Spleen (tissue), 11 donors: ENCODE data around the gene DUSP2. TPM values are rescaled to one million over a fixed set of nuclear protein-coding genes. Genes with fewer than 3 reads are reported as not detected.

ENCODE experiments used
- DNase-seq: peaks from one replicate; pipeline ENCODE4 v3.0.0-alpha.2; 2020
- H3K27ac ChIP-seq, 8 donors: fragments of 200-600 bp; sonication (generic) in 7 of 8; 1 replicate in 4 of 8; 2 replicates in 4 of 8; pipeline versions ENCODE4 v1.5.0 to v1.8.0; 2016 to 2021; ENCODE audit warnings: inconsistent platforms in 4 of 8, mild to moderate bottlenecking in 4 of 8, moderate library complexity in 1 of 8
- H3K27me3 ChIP-seq, 7 donors: fragments of 200-600 bp; sonication (generic) in 6 of 7; replicated peaks in 1 of 7; 1 replicate in 4 of 7; 2 replicates in 3 of 7; pipeline versions ENCODE4 v1.5.0 to v1.8.0; 2016 to 2021; ENCODE audit warnings: inconsistent platforms in 3 of 7, mild to moderate bottlenecking in 1 of 7
- H3K36me3 ChIP-seq, 6 donors: fragments of 200-600 bp; sonication (generic) in 5 of 6; 1 replicate in 4 of 6; 2 replicates in 2 of 6; pipeline versions ENCODE4 v1.5.0 to v1.8.0; 2016 to 2021; ENCODE audit warnings: inconsistent platforms in 2 of 6
- H3K4me1 ChIP-seq, 6 donors: fragments of 200-600 bp; sonication (generic) in 5 of 6; 1 replicate in 3 of 6; 2 replicates in 3 of 6; pipeline versions ENCODE4 v1.5.0 to v1.8.0; 2016 to 2021; ENCODE audit warnings: inconsistent platforms in 3 of 6
- H3K4me3 ChIP-seq, 8 donors: fragments of 200-600 bp; sonication (generic) in 7 of 8; 1 replicate in 4 of 8; 2 replicates in 4 of 8; pipeline versions ENCODE4 v1.5.0 to v1.8.0; 2016 to 2021; ENCODE audit warnings: inconsistent platforms in 4 of 8, mild to moderate bottlenecking in 4 of 8, moderate library complexity in 2 of 8
- H3K9me3 ChIP-seq, 8 donors: fragments of 200-600 bp; sonication (generic) in 7 of 8; 1 replicate in 4 of 8; 2 replicates in 4 of 8; pipeline versions ENCODE4 v1.5.0 to v1.8.0; 2016 to 2021; ENCODE audit warnings: inconsistent platforms in 4 of 8
- CTCF ChIP-seq, 11 experiments: fragments of 200-600 bp in 7 of 11; fragments of 450-650 bp in 4 of 11; sonication (generic) in 4 of 11; IDR thresholded peaks in 8 of 11; conservative IDR thresholded peaks in 3 of 11; 1 replicate in 7 of 11; 2 replicates in 4 of 11; pipeline versions ENCODE4 v1.4.0 to v1.8.0; 2016 to 2021; ENCODE audit warnings: antibody characterized with exemption in 11 of 11, inconsistent platforms in 4 of 11, mild to moderate bottlenecking in 1 of 11
- POLR2A ChIP-seq, 3 donors: fragments of 450-650 bp; IDR thresholded peaks; one replicate each; pipeline ENCODE4 v1.5.1; 2017; ENCODE audit warnings: antibody characterized with exemption in 3 of 3, mild to moderate bottlenecking in 1 of 3
- POLR2AphosphoS5 ChIP-seq, 3 donors: sonication (generic); formaldehyde crosslinking; IDR thresholded peaks; one replicate each; pipeline ENCODE4 v1.5.1; 2017; ENCODE audit warnings: antibody characterized with exemption in 3 of 3
- WGBS, 5 donors: extraction: QIAGEN DNeasy Blood & Tissue Kit in 3 of 5; methylation state at CpG; one replicate each; pipeline versions ENCODE4 v1.1.5 to v1.1.7; 2013 to 2018; 5-methylcytosine and 5-hydroxymethylcytosine counted together
- intact Hi-C: fragments of 100-400 bp; cut with DNase I; formaldehyde crosslinking; loops from one replicate; pipeline ENCODE4 v1.15.0; 2023; ENCODE audit warnings: low total_unique reads
- polyA plus RNA-seq, 3 donors: library from polyadenylated mRNA; stranded (reverse); fragments of 200-250 nt; gene quantifications; one replicate each; pipeline ENCODE4 v1.2.1, GENCODE V29; 2013
- total RNA-seq, 7 donors: library from RNA; depleted of rRNA in 3 of 7; stranded (reverse); fragments of >200 nt in 3 of 7; fragmentation: NEBNext Ultra II Directional in 4 of 7; extraction: Animal tissue kit (Norgen Biotek cat#: 25700) in 4 of 7; gene quantifications; one replicate each; pipeline versions ENCODE4 v1.1.0 to v1.2.1, GENCODE V29; 2016 to 2021
- donor health status: healthy with polysubstance abuse.
- donor health status: DM: no; HTN: no; CAD: no; lungs with moderate emphysema.
- donor health status: DM: no; HTN: no; CAD: no.
- donor health status: Bipolar disorder and iron deficiency.
- donor health status: healthy.
- donor health status: DM: no; HTN: no; CAD: no.
- donor health status: DM: yes; HTN: yes; CAD: no.

Gene DUSP2
- total and polyA plus RNA-seq, 10 donors: 24.2 to 88.0 (median 46.3) TPM

GRCh38 chr2:96167407-96168013, 22.3 kb upstream of the DUSP2 start:
- whole genome bisulfite sequencing, 5 donors: 70 to 80% (median 76%) methylated on average over 6 of the region's 6 CpGs
- intact Hi-C loops: no loop called here

GRCh38 chr2:96164459-96165184, 19.4 kb upstream of the DUSP2 start:
- 71 to 80% (median 73%) methylated on average over 11 to 18 of the region's 18 CpGs for WGBS, 5 donors
- intact Hi-C loops: no loop called here
- Histone ChIP-seq H3K4me1 (peaks cover 13 to 57% (median 41%) of the 10 kb centered on the region in 6 donors), H3K4me3 (peak overlapping the region in 3 of 8 donors; percentile 15 to 55 (median 16)), H3K9me3 (peaks cover 0 to 8% (median 1%) of the 10 kb centered on the region in 8 donors), H3K27ac (peak overlapping the region; percentile 69 to 93 (median 84)), H3K27me3 (no peaks in the 10 kb centered on the region), H3K36me3 (no peaks in the 10 kb centered on the region)
- peak in 1 of 3 donors; percentile 13 for TF ChIP-seq POLR2A (IDR thresholded peaks at IDR 0.05)
- TF ChIP-seq CTCF (IDR thresholded peaks at IDR 0.05 in 8 of 11, conservative IDR thresholded peaks at IDR 0.05 in 3 of 11): no peak
- TF ChIP-seq POLR2AphosphoS5 (IDR thresholded peaks at IDR 0.05): peak; percentile 50 to 82 (median 75)
- DNase-seq: peak; percentile 88

More at GRCh38 chr2:96167407-96168013, 22.3 kb upstream of the DUSP2 start:
- no peaks in the 10 kb centered on the region for H3K36me3 ChIP-seq
- H3K27ac ChIP-seq: no peak overlapping the region
- peaks cover 13 to 33% (median 28%) of the 10 kb centered on the region in 6 donors for H3K4me1 ChIP-seq
- H3K4me3 ChIP-seq: no peak overlapping the region
- DNase-seq: no peak
- TF ChIP-seq POLR2A (IDR thresholded peaks at IDR 0.05): no peak
- TF ChIP-seq POLR2AphosphoS5 (IDR thresholded peaks at IDR 0.05): no peak
- no peak for TF ChIP-seq CTCF (IDR thresholded peaks at IDR 0.05 in 8 of 11, conservative IDR thresholded peaks at IDR 0.05 in 3 of 11)
- no peaks in the 10 kb centered on the region for H3K27me3 ChIP-seq
- H3K9me3 ChIP-seq: peaks cover 0 to 7% (median 0%) of the 10 kb centered on the region in 8 donors

GRCh38 chr2:96163768-96164429, 18.7 kb upstream of the DUSP2 start:
- no peak for TF ChIP-seq CTCF (IDR thresholded peaks at IDR 0.05 in 8 of 11, conservative IDR thresholded peaks at IDR 0.05 in 3 of 11)
- peak in 1 of 3 donors; percentile 23 for TF ChIP-seq POLR2A (IDR thresholded peaks at IDR 0.05)
- peak; percentile 83 to 90 (median 89) for TF ChIP-seq POLR2AphosphoS5 (IDR thresholded peaks at IDR 0.05)
- H3K9me3 ChIP-seq: peaks cover 0 to 8% (median 0%) of the 10 kb centered on the region in 8 donors
- H3K27ac ChIP-seq: peak overlapping the region; percentile 69 to 93 (median 84)
- no peaks in the 10 kb centered on the region for H3K27me3 ChIP-seq
- H3K4me1 ChIP-seq: peaks cover 16 to 64% (median 48%) of the 10 kb centered on the region in 6 donors
- intact Hi-C loops: no loop called here
- H3K4me3 ChIP-seq: peak overlapping the region in 2 of 8 donors; percentile 15 to 55
- H3K36me3 ChIP-seq: no peaks in the 10 kb centered on the region
- DNase-seq: peak; percentile 92
- WGBS, 5 donors: 20 to 42% (median 31%) methylated on average over 11 to 13 of the region's 13 CpGs
